ENCODE results near the gene BPTF. TPM values are rescaled to one million over a fixed set of nuclear protein-coding genes. Genes with fewer than 3 reads are reported as not detected.
"Not testable (repeated sequence)": the region's sequence is repeated elsewhere in the genome, so short reads cannot be mapped to it uniquely, and the experiment has no call there.

BPTF gene
- total RNA-seq, 1 donor from 2014 or later, result 129 TPM

DNA sequence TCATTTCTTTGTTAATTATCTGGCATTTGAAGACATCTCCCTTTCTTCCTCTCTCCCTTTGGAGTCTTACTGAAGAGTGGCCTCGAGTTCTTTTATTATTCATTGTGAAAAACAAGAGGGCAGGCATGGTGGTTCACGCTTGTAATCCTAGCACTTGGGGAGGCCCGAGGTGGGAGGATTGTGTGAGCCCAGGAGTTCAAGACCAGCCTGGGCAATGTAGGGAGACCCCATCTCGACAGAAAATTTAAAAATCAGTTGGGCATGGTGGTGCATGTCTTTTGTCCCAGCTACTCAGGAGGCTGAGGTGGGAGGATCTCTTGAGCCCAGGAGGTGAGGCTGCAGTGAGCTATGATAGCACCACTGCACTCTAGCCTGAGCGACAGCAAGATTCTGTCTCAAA, 20.1 kb downstream of the BPTF start:
- Histone ChIP-seq H3K27ac (no peak overlapping the region), H3K27me3 (no peaks in the 10 kb centered on the region), H3K4me3 (no peak overlapping the region), H3K79me2 (ENCODE audit: low read depth) (peaks cover 100% of the 10 kb centered on the region), H3K4me1 (no peaks in the 10 kb centered on the region), H2AFZ (replicated peaks) (no peak overlapping the region), H3K36me3 (no peaks in the 10 kb centered on the region), H3F3A (ENCODE audit: low read depth) (peaks cover 2% of the 10 kb centered on the region), H3K4me2 (no peak overlapping the region), H4K20me1 (ENCODE audit: low read depth) (peaks cover 66% of the 10 kb centered on the region), H3K9ac (no peak overlapping the region), H3K9me3 (ENCODE audit: low read depth) (no peaks in the 10 kb centered on the region)
- Mint-ChIP-seq H3K36me3 (peaks cover 32% of the 10 kb centered on the region), H3K9me3 (peaks cover 18% of the 10 kb centered on the region), H3K27ac (no peak overlapping the region), H3K27me3 (ENCODE audit: insufficient read depth, low read depth) (no peaks in the 10 kb centered on the region), H3K4me1 (no peaks in the 10 kb centered on the region), H3K4me3 (no peak overlapping the region)
- TF ChIP-seq EZH2 (IDR thresholded peaks at IDR 0.05) (no peak), EZH2phosphoT487 (IDR thresholded peaks at IDR 0.05) (no peak)
- TF ChIP-seq, protein P1, sequence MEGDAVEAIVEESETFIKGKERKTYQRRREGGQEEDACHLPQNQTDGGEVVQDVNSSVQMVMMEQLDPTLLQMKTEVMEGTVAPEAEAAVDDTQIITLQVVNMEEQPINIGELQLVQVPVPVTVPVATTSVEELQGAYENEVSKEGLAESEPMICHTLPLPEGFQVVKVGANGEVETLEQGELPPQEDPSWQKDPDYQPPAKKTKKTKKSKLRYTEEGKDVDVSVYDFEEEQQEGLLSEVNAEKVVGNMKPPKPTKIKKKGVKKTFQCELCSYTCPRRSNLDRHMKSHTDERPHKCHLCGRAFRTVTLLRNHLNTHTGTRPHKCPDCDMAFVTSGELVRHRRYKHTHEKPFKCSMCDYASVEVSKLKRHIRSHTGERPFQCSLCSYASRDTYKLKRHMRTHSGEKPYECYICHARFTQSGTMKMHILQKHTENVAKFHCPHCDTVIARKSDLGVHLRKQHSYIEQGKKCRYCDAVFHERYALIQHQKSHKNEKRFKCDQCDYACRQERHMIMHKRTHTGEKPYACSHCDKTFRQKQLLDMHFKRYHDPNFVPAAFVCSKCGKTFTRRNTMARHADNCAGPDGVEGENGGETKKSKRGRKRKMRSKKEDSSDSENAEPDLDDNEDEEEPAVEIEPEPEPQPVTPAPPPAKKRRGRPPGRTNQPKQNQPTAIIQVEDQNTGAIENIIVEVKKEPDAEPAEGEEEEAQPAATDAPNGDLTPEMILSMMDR (IDR thresholded peaks at IDR 0.05), result no peak
- DNase-seq (ENCODE audit: low spot score), result no peak

DNA sequence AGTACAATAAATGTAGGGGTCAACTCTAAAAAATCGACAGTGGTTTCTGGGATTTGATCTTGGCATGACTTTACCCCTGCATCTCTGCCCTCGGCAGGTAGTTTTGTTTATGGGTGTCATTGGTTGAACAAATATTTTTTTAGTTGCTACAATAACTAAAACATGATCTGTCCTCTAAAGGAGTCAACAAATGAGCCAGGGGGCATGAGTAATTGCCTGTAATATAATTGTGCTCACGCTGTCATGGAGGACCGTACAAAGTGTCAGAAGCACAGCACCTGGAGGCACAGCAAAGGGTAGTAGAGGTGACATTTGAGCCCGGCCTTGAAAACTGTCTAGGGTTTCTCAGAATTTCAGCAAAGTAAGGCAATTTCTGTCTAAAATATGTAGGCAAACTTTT, 22.9 kb downstream of the BPTF start:
- H3K4me3 Mint-ChIP-seq; H3K36me3 ChIP-seq; H3K4me1 Mint-ChIP-seq; H3K9ac ChIP-seq; H3K4me2 ChIP-seq; H3K4me1 ChIP-seq; H3F3A ChIP-seq (ENCODE audit: low read depth); H3K27me3 Mint-ChIP-seq (ENCODE audit: insufficient read depth, low read depth); DNase-seq (ENCODE audit: low spot score); H3K4me3 ChIP-seq; H3K27ac Mint-ChIP-seq; H3K27ac ChIP-seq; H2AFZ ChIP-seq (replicated peaks); H3K27me3 ChIP-seq; H3K9me3 ChIP-seq (ENCODE audit: low read depth): not testable (repeated sequence)
- Mint-ChIP-seq H3K9me3 (peaks cover 19% of the 10 kb centered on the region), H3K36me3 (peaks cover 38% of the 10 kb centered on the region)
- H3K79me2 ChIP-seq (ENCODE audit: low read depth), result peaks cover 100% of the 10 kb centered on the region
- peaks cover 74% of the 10 kb centered on the region for H4K20me1 ChIP-seq (ENCODE audit: low read depth)

DNA sequence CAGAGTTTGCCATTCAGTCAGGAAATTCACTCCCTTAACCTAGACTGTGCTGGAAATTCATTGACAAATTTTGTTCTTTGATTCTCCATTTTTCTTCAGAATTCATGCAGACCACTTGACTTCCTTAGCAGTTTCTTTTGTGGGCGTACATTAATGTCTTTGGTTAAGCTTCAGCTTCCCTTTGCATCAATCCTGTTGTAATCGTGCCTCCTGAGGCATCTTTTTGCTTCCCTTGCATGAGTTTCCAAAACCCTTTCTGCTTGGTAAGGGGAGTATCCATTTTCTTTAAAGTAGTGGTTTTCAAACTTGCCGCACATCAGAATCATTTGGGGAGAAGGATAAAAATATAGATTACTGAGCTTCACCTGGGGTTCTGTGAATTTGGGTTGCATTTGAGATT, 23.5 kb downstream of the BPTF start:
- H2AFZ ChIP-seq (replicated peaks); H3K4me1 ChIP-seq; H3K27me3 ChIP-seq; H3F3A ChIP-seq (ENCODE audit: low read depth); H3K4me3 ChIP-seq; H3K36me3 ChIP-seq; DNase-seq (ENCODE audit: low spot score); H3K9ac ChIP-seq; H3K4me3 Mint-ChIP-seq; H3K9me3 ChIP-seq (ENCODE audit: low read depth); H3K4me2 ChIP-seq; H3K4me1 Mint-ChIP-seq; H3K27me3 Mint-ChIP-seq (ENCODE audit: insufficient read depth, low read depth); H3K27ac ChIP-seq; H3K27ac Mint-ChIP-seq: not testable (repeated sequence)
- Histone ChIP-seq H4K20me1 (ENCODE audit: low read depth) (peaks cover 80% of the 10 kb centered on the region), H3K79me2 (ENCODE audit: low read depth) (peaks cover 100% of the 10 kb centered on the region)
- peaks cover 19% of the 10 kb centered on the region for H3K9me3 Mint-ChIP-seq
- H3K36me3 Mint-ChIP-seq, result peaks cover 42% of the 10 kb centered on the region

DNA sequence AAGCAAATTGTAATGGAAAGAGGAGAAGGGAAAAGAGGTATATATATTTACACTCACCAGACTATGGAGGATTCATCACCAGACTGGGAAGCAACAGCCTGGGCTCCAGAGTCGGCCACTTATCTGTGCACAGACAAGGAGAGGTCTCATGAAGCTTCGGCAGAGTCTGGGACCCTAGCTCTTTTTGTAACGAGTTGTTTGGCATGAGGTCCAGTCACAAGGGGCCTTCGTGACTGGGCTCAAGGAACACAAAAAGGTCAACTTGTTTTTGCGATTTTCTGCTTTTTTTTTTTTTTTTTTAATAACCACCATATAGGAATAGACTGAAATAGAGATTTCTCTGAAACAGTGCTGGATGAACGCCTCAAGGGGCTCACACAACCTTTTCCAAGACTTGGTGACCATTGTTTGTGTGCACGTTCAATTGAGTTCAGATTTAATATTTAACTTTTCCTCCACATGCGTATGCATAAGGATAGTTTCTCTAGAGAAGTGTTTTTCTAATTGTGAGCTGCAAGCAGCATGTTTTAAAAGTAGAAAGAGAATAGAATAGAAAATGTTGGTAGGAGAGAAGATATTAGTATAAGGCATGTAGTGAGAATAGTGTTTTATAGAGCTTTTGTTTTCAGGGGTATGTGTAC, 25.8 kb downstream of the BPTF start:
- Histone ChIP-seq H2AFZ (replicated peaks) (no peak overlapping the region), H3K4me2 (no peak overlapping the region), H3K9ac (no peak overlapping the region), H3K4me1 (no peaks in the 10 kb centered on the region), H3K36me3 (peaks cover 18% of the 10 kb centered on the region), H4K20me1 (ENCODE audit: low read depth) (peaks cover 85% of the 10 kb centered on the region), H3F3A (ENCODE audit: low read depth) (peaks cover 1% of the 10 kb centered on the region), H3K79me2 (ENCODE audit: low read depth) (peaks cover 100% of the 10 kb centered on the region), H3K4me3 (no peak overlapping the region), H3K27me3 (no peaks in the 10 kb centered on the region), H3K9me3 (ENCODE audit: low read depth) (no peaks in the 10 kb centered on the region), H3K27ac (no peak overlapping the region)
- no peak for DNase-seq (ENCODE audit: low spot score)
- TF ChIP-seq EZH2phosphoT487 (IDR thresholded peaks at IDR 0.05) (no peak), EZH2 (IDR thresholded peaks at IDR 0.05) (no peak)
- TF ChIP-seq, protein P1 (IDR thresholded peaks at IDR 0.05), result no peak
- Mint-ChIP-seq H3K27me3 (ENCODE audit: insufficient read depth, low read depth) (peaks cover 2% of the 10 kb centered on the region), H3K4me1 (no peaks in the 10 kb centered on the region), H3K9me3 (peaks cover 28% of the 10 kb centered on the region), H3K4me3 (no peak overlapping the region), H3K27ac (no peak overlapping the region), H3K36me3 (peaks cover 52% of the 10 kb centered on the region)
